HG03378 (cell line): ENCODE results near the gene ZNF212.
A peak's percentile ranks its signal among the peaks of the same experiment; 100 is the strongest.

Experiments
- ATAC-seq: cut with Tn5 transposase; IDR thresholded peaks from one replicate; pipeline ENCODE4 v1.9.1; 2021; ENCODE audit warnings: mild to moderate bottlenecking, moderate library complexity; ENCODE audit not compliant: unreplicated experiment

ZNF212 gene

GRCh38 chr7:149284343-149284742 is 44.9 kb downstream of the ZNF212 start:
- ATAC-seq, result no peak

GRCh38 chr7:149284850-149285585 is 45.6 kb downstream of the ZNF212 start:
- ATAC-seq, result peak; percentile 93

GRCh38 chr7:149285603-149286002 is 46.2 kb downstream of the ZNF212 start:
- ATAC-seq, result no peak

GRCh38 chr7:149286811-149287400 is 47.5 kb downstream of the ZNF212 start:
- no peak for ATAC-seq

- no peak for ATAC-seq
Observed at GRCh38 chr7:149287622-149288021, 48.2 kb downstream of the ZNF212 start.

- ATAC-seq, result no peak
Observed at GRCh38 chr7:149289262-149289661, 49.8 kb downstream of the ZNF212 start.

- ATAC-seq, result no peak
Observed at GRCh38 chr7:149289856-149290255, 50.4 kb downstream of the ZNF212 start.

- no peak for ATAC-seq
Observed at GRCh38 chr7:149291036-149291780, 51.8 kb downstream of the ZNF212 start.

- ATAC-seq, result no peak
Observed at GRCh38 chr7:149291781-149292461, 52.5 kb downstream of the ZNF212 start.

- ATAC-seq, result no peak
Observed at GRCh38 chr7:149292462-149292823, 53.0 kb downstream of the ZNF212 start.

GRCh38 chr7:149293338-149293737 is 53.9 kb downstream of the ZNF212 start:
- ATAC-seq, result no peak

GRCh38 chr7:149293946-149294633 is 54.6 kb downstream of the ZNF212 start:
- no peak for ATAC-seq

GRCh38 chr7:149294634-149295480 is 55.4 kb downstream of the ZNF212 start:
- ATAC-seq, result no peak

- ATAC-seq, result no peak
Observed at GRCh38 chr7:149295481-149295850, 56.0 kb downstream of the ZNF212 start.

GRCh38 chr7:149296368-149296767 is 56.9 kb downstream of the ZNF212 start:
- no peak for ATAC-seq

GRCh38 chr7:149297034-149297755 is 57.7 kb downstream of the ZNF212 start:
- ATAC-seq, result peak; percentile 41

- ATAC-seq, result no peak
Observed at GRCh38 chr7:149300620-149301285, 61.3 kb downstream of the ZNF212 start.

- ATAC-seq, result no peak
Observed at GRCh38 chr7:149302222-149302621, 62.8 kb downstream of the ZNF212 start.

- no peak for ATAC-seq
Observed at GRCh38 chr7:149302865-149303264, 63.4 kb downstream of the ZNF212 start.
